ENCODE measurements around the gene POGK. TPM values are rescaled to one million over a fixed set of nuclear protein-coding genes. Genes with fewer than 3 reads are reported as not detected.

POGK gene
- total RNA-seq, 1 donor from 2014 or later, result 14.1 TPM

- intact Hi-C loops (cut with micrococcal nuclease), result no loop called here
- H3K4me1 ChIP-seq, result peaks cover 9% of the 10 kb centered on the region
- peaks cover 5% of the 10 kb centered on the region for H3K27me3 ChIP-seq (ENCODE audit: low read depth)
- no peaks in the 10 kb centered on the region for H3K36me3 ChIP-seq
- no peaks in the 10 kb centered on the region for H3K9me3 ChIP-seq (replicated peaks)
- H3K4me3 ChIP-seq, result no peak overlapping the region
- TF ChIP-seq, protein P1, sequence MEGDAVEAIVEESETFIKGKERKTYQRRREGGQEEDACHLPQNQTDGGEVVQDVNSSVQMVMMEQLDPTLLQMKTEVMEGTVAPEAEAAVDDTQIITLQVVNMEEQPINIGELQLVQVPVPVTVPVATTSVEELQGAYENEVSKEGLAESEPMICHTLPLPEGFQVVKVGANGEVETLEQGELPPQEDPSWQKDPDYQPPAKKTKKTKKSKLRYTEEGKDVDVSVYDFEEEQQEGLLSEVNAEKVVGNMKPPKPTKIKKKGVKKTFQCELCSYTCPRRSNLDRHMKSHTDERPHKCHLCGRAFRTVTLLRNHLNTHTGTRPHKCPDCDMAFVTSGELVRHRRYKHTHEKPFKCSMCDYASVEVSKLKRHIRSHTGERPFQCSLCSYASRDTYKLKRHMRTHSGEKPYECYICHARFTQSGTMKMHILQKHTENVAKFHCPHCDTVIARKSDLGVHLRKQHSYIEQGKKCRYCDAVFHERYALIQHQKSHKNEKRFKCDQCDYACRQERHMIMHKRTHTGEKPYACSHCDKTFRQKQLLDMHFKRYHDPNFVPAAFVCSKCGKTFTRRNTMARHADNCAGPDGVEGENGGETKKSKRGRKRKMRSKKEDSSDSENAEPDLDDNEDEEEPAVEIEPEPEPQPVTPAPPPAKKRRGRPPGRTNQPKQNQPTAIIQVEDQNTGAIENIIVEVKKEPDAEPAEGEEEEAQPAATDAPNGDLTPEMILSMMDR (IDR thresholded peaks at IDR 0.05; ENCODE audit: borderline replicate concordance), result no peak
- no peak overlapping the region for H3K27ac ChIP-seq (replicated peaks)
- no peak for DNase-seq
Measured at GRCh38 chr1:166905900-166906299, 66.6 kb downstream of the POGK start.

Other genes starting within 250 kb of the POGK start
- 10.2 TPM for gene TADA1, start 36.8 kb downstream of the POGK start, total RNA-seq
- 3.6 TPM for gene ILDR2, start 136.1 kb downstream of the POGK start, total RNA-seq
- gene MAEL, start 149.8 kb downstream of the POGK start, total RNA-seq, result 1.4 TPM